ENCODE results near the gene VIPR1.

Gene VIPR1

GRCh38 chr3:42492508-42493080 lies 9.8 kb upstream of the VIPR1 start:
- Histone ChIP-seq H3K79me2 (no peaks in the 10 kb centered on the region), H2AFZ (no peak overlapping the region), H3K4me3 (ENCODE audit: low read depth, low read length) (no peak overlapping the region), H3K36me3 (ENCODE audit: control insufficient read depth, insufficient read depth, low read length) (no peaks in the 10 kb centered on the region), H3K27ac (no peak overlapping the region), H3K9me3 (ENCODE audit: control insufficient read depth, low read length) (no peaks in the 10 kb centered on the region), H3K4me1 (no peaks in the 10 kb centered on the region), H3K9ac (no peak overlapping the region), H3K27me3 (ENCODE audit: control insufficient read depth, insufficient read depth, low read length) (no peaks in the 10 kb centered on the region), H3K4me2 (ENCODE audit: low read length) (no peak overlapping the region)
- TF ChIP-seq, protein P1, sequence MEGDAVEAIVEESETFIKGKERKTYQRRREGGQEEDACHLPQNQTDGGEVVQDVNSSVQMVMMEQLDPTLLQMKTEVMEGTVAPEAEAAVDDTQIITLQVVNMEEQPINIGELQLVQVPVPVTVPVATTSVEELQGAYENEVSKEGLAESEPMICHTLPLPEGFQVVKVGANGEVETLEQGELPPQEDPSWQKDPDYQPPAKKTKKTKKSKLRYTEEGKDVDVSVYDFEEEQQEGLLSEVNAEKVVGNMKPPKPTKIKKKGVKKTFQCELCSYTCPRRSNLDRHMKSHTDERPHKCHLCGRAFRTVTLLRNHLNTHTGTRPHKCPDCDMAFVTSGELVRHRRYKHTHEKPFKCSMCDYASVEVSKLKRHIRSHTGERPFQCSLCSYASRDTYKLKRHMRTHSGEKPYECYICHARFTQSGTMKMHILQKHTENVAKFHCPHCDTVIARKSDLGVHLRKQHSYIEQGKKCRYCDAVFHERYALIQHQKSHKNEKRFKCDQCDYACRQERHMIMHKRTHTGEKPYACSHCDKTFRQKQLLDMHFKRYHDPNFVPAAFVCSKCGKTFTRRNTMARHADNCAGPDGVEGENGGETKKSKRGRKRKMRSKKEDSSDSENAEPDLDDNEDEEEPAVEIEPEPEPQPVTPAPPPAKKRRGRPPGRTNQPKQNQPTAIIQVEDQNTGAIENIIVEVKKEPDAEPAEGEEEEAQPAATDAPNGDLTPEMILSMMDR (IDR thresholded peaks at IDR 0.05) = no peak

DNA sequence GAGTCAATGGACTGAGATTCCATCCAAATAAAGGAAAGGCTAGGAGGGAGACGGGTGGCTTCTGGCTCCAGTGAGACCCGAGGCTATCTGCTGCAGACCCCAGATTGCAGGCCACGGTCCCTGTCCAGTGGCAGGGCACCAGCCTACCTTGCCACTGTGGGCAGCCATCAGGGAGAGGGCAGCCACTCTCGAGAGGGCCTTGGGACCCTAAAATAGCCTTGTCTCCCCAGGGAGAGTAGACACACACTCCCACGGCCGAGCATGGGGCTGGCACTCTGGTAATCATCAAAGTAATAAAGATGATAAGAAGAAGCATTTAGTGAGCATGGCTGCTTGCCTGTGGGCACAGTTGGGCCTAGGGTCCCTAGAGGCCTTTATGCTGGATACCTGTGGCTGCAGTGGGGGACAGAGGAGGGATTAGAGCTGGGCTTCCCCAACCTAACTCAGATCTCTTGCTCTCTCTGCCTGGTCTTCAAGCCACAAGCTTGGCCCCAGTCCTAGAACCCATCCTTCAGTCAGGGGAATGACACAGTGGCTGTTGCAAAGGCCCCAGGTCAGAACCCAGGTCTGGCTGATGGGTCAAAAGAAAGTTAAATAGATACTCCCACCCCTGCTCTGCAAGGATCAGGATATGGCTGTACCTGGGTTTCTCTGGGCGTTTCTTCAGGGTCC lies 9.2 kb upstream of the VIPR1 start:
- no peak overlapping the region for H3K4me2 ChIP-seq (ENCODE audit: low read length)
- H2AFZ ChIP-seq = no peak overlapping the region
- H3K36me3 ChIP-seq (ENCODE audit: control insufficient read depth, insufficient read depth, low read length) = no peaks in the 10 kb centered on the region
- no peaks in the 10 kb centered on the region for H3K79me2 ChIP-seq
- no peak overlapping the region for H3K4me3 ChIP-seq (ENCODE audit: low read depth, low read length)
- TF ChIP-seq, protein P1 (IDR thresholded peaks at IDR 0.05) = no peak
- H3K9ac ChIP-seq = no peak overlapping the region
- no peaks in the 10 kb centered on the region for H3K4me1 ChIP-seq
- no peaks in the 10 kb centered on the region for H3K27me3 ChIP-seq (ENCODE audit: control insufficient read depth, insufficient read depth, low read length)
- no peak overlapping the region for H3K27ac ChIP-seq
- no peaks in the 10 kb centered on the region for H3K9me3 ChIP-seq (ENCODE audit: control insufficient read depth, low read length)

DNA sequence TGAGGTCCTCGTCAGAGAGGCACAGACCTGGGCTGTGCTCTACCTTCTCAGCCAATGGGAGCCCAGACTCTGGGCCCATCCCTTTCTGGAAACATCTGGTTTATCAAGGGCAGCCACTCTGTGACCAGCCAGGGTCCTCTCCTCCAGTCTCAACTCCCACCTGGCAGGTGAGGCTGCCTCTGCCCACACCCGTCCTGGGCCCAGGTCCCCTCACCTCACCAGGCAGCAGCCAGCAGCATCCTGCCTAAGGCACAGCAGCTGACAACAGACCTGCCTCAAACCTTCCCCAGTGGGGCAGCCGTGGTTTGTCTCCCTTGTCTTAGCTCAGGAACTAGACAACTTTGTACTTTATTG lies 8.7 kb upstream of the VIPR1 start:
- Histone ChIP-seq H3K9me3 (ENCODE audit: control insufficient read depth, low read length) (no peaks in the 10 kb centered on the region), H3K27ac (no peak overlapping the region), H3K9ac (no peak overlapping the region), H3K79me2 (no peaks in the 10 kb centered on the region), H3K4me3 (ENCODE audit: low read depth, low read length) (no peak overlapping the region), H3K36me3 (ENCODE audit: control insufficient read depth, insufficient read depth, low read length) (no peaks in the 10 kb centered on the region), H3K27me3 (ENCODE audit: control insufficient read depth, insufficient read depth, low read length) (no peaks in the 10 kb centered on the region), H2AFZ (no peak overlapping the region), H3K4me2 (ENCODE audit: low read length) (no peak overlapping the region), H3K4me1 (no peaks in the 10 kb centered on the region)
- TF ChIP-seq, protein P1 (IDR thresholded peaks at IDR 0.05) = no peak

DNA sequence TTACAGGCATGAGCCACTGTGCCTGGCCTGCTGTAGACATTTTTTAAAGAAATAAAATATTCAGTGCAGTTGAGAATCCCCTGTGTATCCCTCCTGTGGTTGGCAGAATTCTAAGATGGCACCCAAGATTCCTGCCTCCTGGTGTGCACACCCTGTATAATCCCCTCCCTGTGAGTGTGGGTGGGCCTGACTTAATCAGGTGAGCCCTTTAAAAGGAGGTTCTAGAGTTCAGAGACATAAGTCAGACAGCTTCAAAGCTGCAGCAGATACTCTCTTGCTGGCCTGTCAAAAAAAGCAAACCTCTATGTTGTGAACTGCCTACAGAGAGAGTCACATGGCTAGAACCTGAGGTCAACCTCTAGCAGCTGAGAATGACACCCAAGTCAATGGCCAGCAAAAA lies 7.0 kb upstream of the VIPR1 start:
- Histone ChIP-seq H3K4me3 (ENCODE audit: low read depth, low read length) (no peak overlapping the region), H3K36me3 (ENCODE audit: control insufficient read depth, insufficient read depth, low read length) (no peaks in the 10 kb centered on the region), H2AFZ (no peak overlapping the region), H3K27me3 (ENCODE audit: control insufficient read depth, insufficient read depth, low read length) (no peaks in the 10 kb centered on the region), H3K79me2 (no peaks in the 10 kb centered on the region), H3K27ac (no peak overlapping the region), H3K4me2 (ENCODE audit: low read length) (no peak overlapping the region), H3K9me3 (ENCODE audit: control insufficient read depth, low read length) (no peaks in the 10 kb centered on the region), H3K4me1 (no peaks in the 10 kb centered on the region), H3K9ac (no peak overlapping the region)
- TF ChIP-seq, protein P1 (IDR thresholded peaks at IDR 0.05) = no peak

Data from parathyroid adenoma (tissue), 2 donors.